Neural progenitor cell (in vitro differentiated cells): ENCODE measurements around the gene PDAP1. TPM values are rescaled to one million over a fixed set of nuclear protein-coding genes. Genes with fewer than 3 reads are reported as not detected.

Experiments used
- DNase-seq: peaks from one replicate; pipeline ENCODE4 v3.0.0-alpha.2; 2016; ENCODE audit warnings: low spot score
- H2AFZ ChIP-seq: fragments of 200-600 bp; sonication (generic); replicated peaks from 2 replicates; pipeline ENCODE4 v1.6.1; 2016; ENCODE audit warnings: antibody characterized with exemption
- H3F3A ChIP-seq: fragments of 200-600 bp; sonication (generic); 2 replicates; pipeline ENCODE4 v1.6.1; 2016; ENCODE audit warnings: antibody characterized with exemption, low read depth
- H3K27ac ChIP-seq: fragments of 200-600 bp; sonication (generic); 2 replicates; pipeline ENCODE4 v1.5.1; 2016; ENCODE audit warnings: mild to moderate bottlenecking
- H3K27me3 ChIP-seq: fragments of 200-600 bp; sonication (generic); 2 replicates; pipeline ENCODE4 v1.6.1; 2016; ENCODE audit warnings: mild to moderate bottlenecking, moderate library complexity
- H3K36me3 ChIP-seq: fragments of 200-600 bp; sonication (generic); 2 replicates; pipeline ENCODE4 v1.5.1; 2016
- H3K4me1 ChIP-seq: fragments of 200-600 bp; sonication (generic); 2 replicates; pipeline ENCODE4 v1.6.1; 2016; ENCODE audit warnings: mixed run types
- H3K4me2 ChIP-seq: fragments of 200-600 bp; sonication (generic); 2 replicates; pipeline ENCODE4 v1.6.1; 2016
- H3K4me3 ChIP-seq: fragments of 200-600 bp; sonication (generic); 2 replicates; pipeline ENCODE4 v1.5.1; 2016
- H3K79me2 ChIP-seq: fragments of 200-600 bp; sonication (generic); 2 replicates; pipeline ENCODE4 v1.6.1; 2016; ENCODE audit warnings: low read depth
- H3K9ac ChIP-seq: fragments of 200-600 bp; sonication (generic); 2 replicates; pipeline ENCODE4 v1.6.1; 2016
- H3K9me3 ChIP-seq: fragments of 200-600 bp; sonication (generic); 2 replicates; pipeline ENCODE4 v1.5.1; 2016; ENCODE audit warnings: low read depth
- H4K20me1 ChIP-seq: fragments of 200-600 bp; sonication (generic); 2 replicates; pipeline ENCODE4 v1.6.1; 2016; ENCODE audit warnings: low read depth
- H3K27ac Mint-ChIP-seq: 3 replicates; pipeline ENCODE4 v1.8.0; 2021; ENCODE audit warnings: mixed read lengths
- H3K27me3 Mint-ChIP-seq: 2 replicates; pipeline ENCODE4 v1.8.0; 2022; ENCODE audit warnings: low read depth, mild to moderate bottlenecking, inconsistent platforms, moderate library complexity, mixed read lengths; ENCODE audit not compliant: insufficient read depth
- H3K36me3 Mint-ChIP-seq: 3 replicates; pipeline ENCODE4 v1.8.0; 2021; ENCODE audit warnings: mixed read lengths
- H3K4me1 Mint-ChIP-seq: 3 replicates; pipeline ENCODE4 v1.8.0; 2021; ENCODE audit warnings: mixed read lengths
- H3K4me3 Mint-ChIP-seq: 3 replicates; pipeline ENCODE4 v1.8.0; 2021; ENCODE audit warnings: mild to moderate bottlenecking, moderate library complexity, mixed read lengths
- H3K9me3 Mint-ChIP-seq: 3 replicates; pipeline ENCODE4 v1.8.0; 2020; ENCODE audit warnings: mixed read lengths
- CTCF ChIP-seq: fragments of 200-600 bp; sonication (generic); IDR thresholded peaks from 2 replicates; pipeline ENCODE4 v1.5.1; 2017; ENCODE audit warnings: antibody characterized with exemption, mild to moderate bottlenecking
- EZH2 ChIP-seq: fragments of 200-600 bp; sonication (generic); IDR thresholded peaks from 2 replicates; pipeline ENCODE4 v1.6.1; 2017; ENCODE audit warnings: antibody characterized with exemption, mild to moderate bottlenecking, moderate library complexity
- EZH2phosphoT487 ChIP-seq: fragments of 200-600 bp; sonication (generic); IDR thresholded peaks from 2 replicates; pipeline ENCODE4 v1.6.1; 2017; ENCODE audit warnings: antibody characterized with exemption
- total RNA-seq: library from RNA; depleted of rRNA; stranded (reverse); fragments of >200 nt; gene quantifications from 2 replicates; pipeline ENCODE4 v1.2.3, GENCODE V29; 2015; ENCODE audit warnings: low replicate concordance

The PDAP1 gene
- total RNA-seq, 1 donor from 2014 or later: 136 TPM

GRCh38 chr7:99396418-99397296, 11.7 kb downstream of the PDAP1 start:
- no peak for DNase-seq
- H3K36me3 ChIP-seq: no peaks in the 10 kb centered on the region
- peak overlapping the region; percentile 37 for H3K9ac ChIP-seq
- Mint-ChIP-seq H3K4me1 (peaks cover 10% of the 10 kb centered on the region), H3K27me3 (peaks cover 6% of the 10 kb centered on the region), H3K9me3 (no peaks in the 10 kb centered on the region), H3K4me3 (no peak overlapping the region), H3K27ac (no peak overlapping the region), H3K36me3 (peaks cover 19% of the 10 kb centered on the region)
- no peak overlapping the region for H2AFZ ChIP-seq
- no peaks in the 10 kb centered on the region for H3K9me3 ChIP-seq
- no peak overlapping the region for H3K4me3 ChIP-seq
- peaks cover 8% of the 10 kb centered on the region for H3K4me1 ChIP-seq
- H4K20me1 ChIP-seq: peaks cover 36% of the 10 kb centered on the region
- no peaks in the 10 kb centered on the region for H3K27me3 ChIP-seq
- no peaks in the 10 kb centered on the region for H3K79me2 ChIP-seq
- H3F3A ChIP-seq: peaks cover 47% of the 10 kb centered on the region
- no peak for TF ChIP-seq CTCF
- TF ChIP-seq EZH2: no peak
- TF ChIP-seq EZH2phosphoT487: no peak
- H3K4me2 ChIP-seq: no peak overlapping the region
- no peak overlapping the region for H3K27ac ChIP-seq

GRCh38 chr7:99395616-99396327, 12.6 kb downstream of the PDAP1 start:
- TF ChIP-seq EZH2phosphoT487: no peak
- TF ChIP-seq EZH2: no peak
- no peak for TF ChIP-seq CTCF
- Histone ChIP-seq H3K9me3 (no peaks in the 10 kb centered on the region), H3K79me2 (no peaks in the 10 kb centered on the region), H4K20me1 (peaks cover 28% of the 10 kb centered on the region), H3K4me1 (peaks cover 8% of the 10 kb centered on the region), H3K27me3 (no peaks in the 10 kb centered on the region), H3K27ac (no peak overlapping the region), H3K4me2 (no peak overlapping the region), H2AFZ (no peak overlapping the region), H3K36me3 (no peaks in the 10 kb centered on the region), H3K4me3 (no peak overlapping the region), H3K9ac (no peak overlapping the region), H3F3A (peaks cover 53% of the 10 kb centered on the region)
- no peaks in the 10 kb centered on the region for H3K9me3 Mint-ChIP-seq
- peaks cover 16% of the 10 kb centered on the region for H3K36me3 Mint-ChIP-seq
- peaks cover 8% of the 10 kb centered on the region for H3K27me3 Mint-ChIP-seq
- no peak for DNase-seq
- H3K4me1 Mint-ChIP-seq: peaks cover 10% of the 10 kb centered on the region
- H3K27ac Mint-ChIP-seq: no peak overlapping the region
- no peak overlapping the region for H3K4me3 Mint-ChIP-seq

- TF ChIP-seq EZH2 (no peak), EZH2phosphoT487 (no peak), CTCF (no peak)
- peaks cover 10% of the 10 kb centered on the region for H3K4me1 Mint-ChIP-seq
- Histone ChIP-seq H3K27me3 (no peaks in the 10 kb centered on the region), H3K36me3 (no peaks in the 10 kb centered on the region), H3K4me3 (no peak overlapping the region), H3K27ac (no peak overlapping the region), H3K4me2 (peak overlapping the region; percentile 77), H4K20me1 (peaks cover 28% of the 10 kb centered on the region), H2AFZ (no peak overlapping the region), H3K9ac (no peak overlapping the region), H3F3A (peaks cover 53% of the 10 kb centered on the region), H3K79me2 (no peaks in the 10 kb centered on the region), H3K4me1 (peaks cover 8% of the 10 kb centered on the region), H3K9me3 (no peaks in the 10 kb centered on the region)
- peaks cover 16% of the 10 kb centered on the region for H3K36me3 Mint-ChIP-seq
- H3K27me3 Mint-ChIP-seq: peaks cover 8% of the 10 kb centered on the region
- H3K4me3 Mint-ChIP-seq: peak overlapping the region; percentile 30
- H3K9me3 Mint-ChIP-seq: no peaks in the 10 kb centered on the region
- H3K27ac Mint-ChIP-seq: no peak overlapping the region
- no peak for DNase-seq
Observed at GRCh38 chr7:99394188-99394502, 14.3 kb downstream of the PDAP1 start.
